ENCODE results near the gene NOL6. TPM values are rescaled to one million over a fixed set of nuclear protein-coding genes. Genes with fewer than 3 reads are reported as not detected.

Gene NOL6
- total RNA-seq, 4 donors from 2014 or later = 18.1 to 36.3 (median 29.1) TPM

DNA sequence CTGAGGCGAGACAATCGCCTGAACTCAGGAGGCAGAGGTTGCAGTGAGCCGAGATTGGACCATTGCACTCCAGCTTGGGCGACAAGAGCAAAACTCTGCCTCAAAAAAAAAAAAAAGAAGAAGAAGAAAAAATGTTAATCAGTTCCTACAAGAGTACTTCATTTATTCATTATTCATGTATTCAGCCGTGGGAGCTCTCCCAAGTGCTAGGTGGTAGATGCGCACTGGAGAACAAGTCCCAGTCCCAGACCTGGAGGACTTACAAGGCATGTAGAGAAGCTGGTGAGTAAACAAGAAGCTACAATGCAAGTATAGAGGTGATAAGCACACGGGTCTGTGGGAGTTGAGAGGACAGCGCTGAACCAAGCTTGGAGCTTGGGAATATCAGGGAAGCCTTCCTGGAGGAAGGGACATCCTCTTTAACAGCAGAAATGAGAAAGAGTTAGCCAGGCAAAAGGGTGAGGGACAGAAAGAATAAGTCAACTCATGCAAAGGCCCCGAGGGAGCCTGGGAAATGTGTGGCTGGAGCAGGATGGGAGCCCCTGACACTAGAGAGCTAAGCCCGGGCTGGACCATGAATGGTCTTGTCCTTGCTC lies 53.9 kb downstream of the NOL6 start:
- Histone ChIP-seq H3K27ac (no peak overlapping the region), H3K36me3 (no peaks in the 10 kb centered on the region), H3K4me3 (no peak overlapping the region), H3K9me3 (no peaks in the 10 kb centered on the region), H3K4me1 (no peaks in the 10 kb centered on the region), H3K27me3 (no peaks in the 10 kb centered on the region)
- TF ChIP-seq, protein P1, sequence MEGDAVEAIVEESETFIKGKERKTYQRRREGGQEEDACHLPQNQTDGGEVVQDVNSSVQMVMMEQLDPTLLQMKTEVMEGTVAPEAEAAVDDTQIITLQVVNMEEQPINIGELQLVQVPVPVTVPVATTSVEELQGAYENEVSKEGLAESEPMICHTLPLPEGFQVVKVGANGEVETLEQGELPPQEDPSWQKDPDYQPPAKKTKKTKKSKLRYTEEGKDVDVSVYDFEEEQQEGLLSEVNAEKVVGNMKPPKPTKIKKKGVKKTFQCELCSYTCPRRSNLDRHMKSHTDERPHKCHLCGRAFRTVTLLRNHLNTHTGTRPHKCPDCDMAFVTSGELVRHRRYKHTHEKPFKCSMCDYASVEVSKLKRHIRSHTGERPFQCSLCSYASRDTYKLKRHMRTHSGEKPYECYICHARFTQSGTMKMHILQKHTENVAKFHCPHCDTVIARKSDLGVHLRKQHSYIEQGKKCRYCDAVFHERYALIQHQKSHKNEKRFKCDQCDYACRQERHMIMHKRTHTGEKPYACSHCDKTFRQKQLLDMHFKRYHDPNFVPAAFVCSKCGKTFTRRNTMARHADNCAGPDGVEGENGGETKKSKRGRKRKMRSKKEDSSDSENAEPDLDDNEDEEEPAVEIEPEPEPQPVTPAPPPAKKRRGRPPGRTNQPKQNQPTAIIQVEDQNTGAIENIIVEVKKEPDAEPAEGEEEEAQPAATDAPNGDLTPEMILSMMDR (IDR thresholded peaks at IDR 0.05 in 4 of 5, conservative IDR thresholded peaks at IDR 0.05 in 1 of 5) = no peak
- no peak for TF ChIP-seq POLR2A (IDR thresholded peaks at IDR 0.05)
- intact Hi-C loops (cut with DNase I; ENCODE audit: low total_unique reads) (no loop called here), in situ Hi-C loops (cut with MboI; ENCODE audit: low sequenced_read_pairs in 4 of 4) (loop anchor here in 1 of 4 donors (5.0 kb wide), 1 partner anchor 48 kb away; no protein-coding TSS in a partner anchor)
- DNase-seq (no peak), ATAC-seq (no peak)

DNA sequence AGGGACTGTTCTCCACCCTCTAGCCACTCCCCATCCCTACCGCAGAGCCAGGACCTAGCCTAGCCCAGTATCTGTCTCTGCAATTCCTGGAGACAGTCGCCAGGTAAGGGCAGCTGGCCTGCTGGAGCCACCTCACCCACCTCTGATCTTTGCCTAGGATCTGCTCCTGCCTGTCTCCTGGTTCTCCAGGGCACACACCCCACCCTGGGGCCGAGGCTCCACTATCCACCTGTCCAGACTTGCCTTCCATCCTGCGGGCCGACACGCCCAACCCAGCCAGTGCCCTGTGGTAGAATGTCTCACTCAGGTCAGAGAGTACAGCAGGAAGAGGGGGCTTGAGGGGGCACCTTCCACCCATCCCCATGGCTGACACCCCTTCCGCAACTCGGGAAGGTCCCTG lies 55.6 kb downstream of the NOL6 start:
- Histone ChIP-seq H3K4me3 (no peak overlapping the region), H3K27ac (no peak overlapping the region), H3K9me3 (no peaks in the 10 kb centered on the region), H3K27me3 (no peaks in the 10 kb centered on the region), H3K4me1 (no peaks in the 10 kb centered on the region), H3K36me3 (no peaks in the 10 kb centered on the region)
- no peak for DNase-seq
- no peak for TF ChIP-seq POLR2A (IDR thresholded peaks at IDR 0.05)
- TF ChIP-seq, protein P1 (IDR thresholded peaks at IDR 0.05 in 4 of 5, conservative IDR thresholded peaks at IDR 0.05 in 1 of 5) = no peak
- no peak for ATAC-seq
- intact Hi-C loops (cut with DNase I; ENCODE audit: low total_unique reads) (no loop called here), in situ Hi-C loops (cut with MboI; ENCODE audit: low sequenced_read_pairs in 4 of 4) (loop anchor here in 1 of 4 donors (5.0 kb wide), 1 partner anchor 46 kb away; no protein-coding TSS in a partner anchor)

DNA sequence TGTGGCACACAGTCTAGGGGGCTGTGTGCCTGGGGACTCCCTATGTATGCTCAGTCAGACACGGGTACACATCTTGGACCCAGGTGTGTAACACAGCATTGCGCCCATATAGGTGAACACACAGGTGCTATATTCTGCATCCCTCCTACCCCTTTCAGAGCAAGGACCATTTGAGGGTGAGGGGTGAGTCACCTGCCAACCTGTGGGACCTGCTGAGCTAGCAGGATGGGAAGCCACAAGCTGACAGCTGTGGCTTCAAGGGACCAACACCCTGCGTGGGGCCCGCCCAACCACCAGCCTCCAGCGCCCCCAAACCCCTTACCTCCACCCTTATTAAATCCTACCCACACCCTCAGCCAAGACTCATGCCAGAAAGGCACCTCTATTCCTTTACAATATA lies 56.7 kb downstream of the NOL6 start:
- intact Hi-C loops (cut with DNase I; ENCODE audit: low total_unique reads) = no loop called here
- Histone ChIP-seq H3K27me3 (no peaks in the 10 kb centered on the region), H3K27ac (no peak overlapping the region), H3K9me3 (no peaks in the 10 kb centered on the region), H3K4me3 (no peak overlapping the region), H3K36me3 (no peaks in the 10 kb centered on the region), H3K4me1 (no peaks in the 10 kb centered on the region)
- ATAC-seq (no peak), DNase-seq (no peak)
- in situ Hi-C loops (cut with MboI; ENCODE audit: low sequenced_read_pairs in 4 of 4) = loop anchor here in 1 of 4 donors (5.0 kb wide), 1 partner anchor 45 kb away; no protein-coding TSS in a partner anchor
- TF ChIP-seq POLR2A (IDR thresholded peaks at IDR 0.05) = no peak
- TF ChIP-seq, protein P1 (IDR thresholded peaks at IDR 0.05 in 4 of 5, conservative IDR thresholded peaks at IDR 0.05 in 1 of 5) = no peak

DNA sequence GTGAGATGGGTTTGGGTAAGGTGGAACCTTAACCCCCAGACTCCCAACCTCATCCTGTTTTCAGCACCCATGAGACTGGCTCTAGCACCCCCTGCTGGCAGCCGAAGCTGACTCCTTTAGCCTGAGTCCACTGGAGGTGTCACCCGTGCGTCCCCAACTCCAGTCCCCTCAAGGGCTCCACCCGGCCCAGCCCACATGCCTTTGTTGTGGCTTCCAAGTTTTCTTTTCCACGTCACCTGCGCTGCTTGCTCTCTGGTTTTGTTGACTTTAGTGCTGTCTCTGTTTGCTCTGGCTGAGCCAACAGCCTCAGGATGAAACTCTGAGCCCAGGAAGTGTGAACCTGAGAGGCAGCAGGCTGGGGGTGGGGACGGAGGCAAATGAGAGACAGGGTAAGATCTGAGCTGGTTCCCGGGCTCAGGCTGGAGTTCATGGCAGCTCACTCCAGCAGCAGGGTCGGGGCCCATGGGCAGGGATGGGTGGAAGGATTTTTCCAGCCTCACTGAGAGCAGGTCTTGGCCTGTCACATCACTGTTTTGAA lies 58.2 kb downstream of the NOL6 start:
- no peaks in the 10 kb centered on the region for H3K27me3 ChIP-seq
- no peaks in the 10 kb centered on the region for H3K9me3 ChIP-seq
- TF ChIP-seq, protein P1 (IDR thresholded peaks at IDR 0.05 in 4 of 5, conservative IDR thresholded peaks at IDR 0.05 in 1 of 5) = peak; percentile 63 to 84 (median 77)
- TF ChIP-seq POLR2A (IDR thresholded peaks at IDR 0.05) = no peak
- in situ Hi-C loops (cut with MboI; ENCODE audit: low sequenced_read_pairs in 4 of 4) = loop anchor here in 1 of 4 donors (5.0 kb wide), 1 partner anchor 43 kb away; no protein-coding TSS in a partner anchor
- H3K27ac ChIP-seq = no peak overlapping the region
- DNase-seq (peak; percentile 38 to 60), ATAC-seq (peak; percentile 74 to 83)
- no peak overlapping the region for H3K4me3 ChIP-seq
- intact Hi-C loops (cut with DNase I; ENCODE audit: low total_unique reads) = loop anchor here (2.0 kb wide), 1 partner anchor 41 kb away; no protein-coding TSS in a partner anchor
- H3K36me3 ChIP-seq = no peaks in the 10 kb centered on the region
- no peaks in the 10 kb centered on the region for H3K4me1 ChIP-seq
